ENCODE measurements around the gene ATP11A. TPM values are rescaled to one million over a fixed set of nuclear protein-coding genes. Genes with fewer than 3 reads are reported as not detected.
A peak's percentile ranks its signal among the peaks of the same experiment; 100 is the strongest.
"Not testable (repeated sequence)": the region's sequence is repeated elsewhere in the genome, so short reads cannot be mapped to it uniquely, and the experiment has no call there.

ATP11A gene
- total and polyA plus RNA-seq, 2 experiments from 2014 or later: 12.3 to 52.6 TPM

DNA sequence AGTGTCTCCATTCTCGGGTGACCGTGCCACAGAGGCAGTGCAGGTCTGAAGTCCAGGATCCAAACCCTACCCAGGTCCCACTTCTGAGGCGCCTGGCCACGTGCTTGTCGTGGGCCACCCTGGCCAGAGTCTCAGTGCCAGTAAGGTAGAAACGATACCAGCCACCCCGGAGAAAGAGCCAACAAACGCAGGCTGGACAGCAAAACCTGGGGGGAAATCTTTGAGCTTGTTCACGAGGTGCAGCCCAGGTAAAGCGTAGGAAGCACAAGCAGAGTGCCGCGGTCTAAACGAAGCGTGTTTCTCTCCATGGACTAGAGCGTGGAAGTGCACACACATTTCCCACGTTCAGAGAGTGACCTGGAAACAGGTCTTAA is 95.6 kb downstream of the ATP11A start (continued):
- TF ChIP-seq ETS1 (IDR thresholded peaks at IDR 0.05): no peak
- TF ChIP-seq, protein P1, sequence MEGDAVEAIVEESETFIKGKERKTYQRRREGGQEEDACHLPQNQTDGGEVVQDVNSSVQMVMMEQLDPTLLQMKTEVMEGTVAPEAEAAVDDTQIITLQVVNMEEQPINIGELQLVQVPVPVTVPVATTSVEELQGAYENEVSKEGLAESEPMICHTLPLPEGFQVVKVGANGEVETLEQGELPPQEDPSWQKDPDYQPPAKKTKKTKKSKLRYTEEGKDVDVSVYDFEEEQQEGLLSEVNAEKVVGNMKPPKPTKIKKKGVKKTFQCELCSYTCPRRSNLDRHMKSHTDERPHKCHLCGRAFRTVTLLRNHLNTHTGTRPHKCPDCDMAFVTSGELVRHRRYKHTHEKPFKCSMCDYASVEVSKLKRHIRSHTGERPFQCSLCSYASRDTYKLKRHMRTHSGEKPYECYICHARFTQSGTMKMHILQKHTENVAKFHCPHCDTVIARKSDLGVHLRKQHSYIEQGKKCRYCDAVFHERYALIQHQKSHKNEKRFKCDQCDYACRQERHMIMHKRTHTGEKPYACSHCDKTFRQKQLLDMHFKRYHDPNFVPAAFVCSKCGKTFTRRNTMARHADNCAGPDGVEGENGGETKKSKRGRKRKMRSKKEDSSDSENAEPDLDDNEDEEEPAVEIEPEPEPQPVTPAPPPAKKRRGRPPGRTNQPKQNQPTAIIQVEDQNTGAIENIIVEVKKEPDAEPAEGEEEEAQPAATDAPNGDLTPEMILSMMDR (conservative IDR thresholded peaks at IDR 0.05; ENCODE audit: low read depth in 2 of 2): no peak
- TF ChIP-seq JUNB (IDR thresholded peaks at IDR 0.05; ENCODE audit: unreplicated experiment): no peak

- Mint-ChIP-seq H3K9me3 (peaks cover 35% of the 10 kb centered on the region), H3K4me1 (peaks cover 33% of the 10 kb centered on the region), H3K36me3 (ENCODE audit: low read depth) (peaks cover 69% of the 10 kb centered on the region)
- not testable (repeated sequence) for H3F3A ChIP-seq (replicated peaks; ENCODE audit: low read depth); ATAC-seq; H4K20me1 ChIP-seq (replicated peaks; ENCODE audit: insufficient read depth); H3K9me2 ChIP-seq (ENCODE audit: insufficient read depth); H3K27me3 ChIP-seq (ENCODE audit: insufficient read depth); DNase-seq (ENCODE audit: low spot score); H3K27ac ChIP-seq (ENCODE audit: low read depth); H3K27ac Mint-ChIP-seq; H3K4me3 Mint-ChIP-seq; H2AFZ ChIP-seq; H3K4me2 ChIP-seq; H3K36me3 ChIP-seq (ENCODE audit: insufficient read depth); H3K4me3 ChIP-seq; H3K27me3 Mint-ChIP-seq (ENCODE audit: insufficient read depth, low read depth, poor library complexity)
- Histone ChIP-seq H3K79me2 (replicated peaks; ENCODE audit: insufficient read depth) (peaks cover 19% of the 10 kb centered on the region), H3K4me1 (ENCODE audit: insufficient read depth) (peaks cover 11% of the 10 kb centered on the region; the same call in 1 of the 2 replicates)
These were observed 97.0 kb downstream of the ATP11A start for GRCh38 chr13:112786810-112787209.

- peak overlapping the region; percentile 56; the same call in 1 of the 2 replicates for H3K4me2 ChIP-seq
- H3K4me3 Mint-ChIP-seq: no peak overlapping the region
- no peak overlapping the region for H3K27ac ChIP-seq (ENCODE audit: low read depth)
- H3K4me1 ChIP-seq (ENCODE audit: insufficient read depth): peaks cover 14% of the 10 kb centered on the region; the same call in 1 of the 2 replicates
- H3K27me3 ChIP-seq (ENCODE audit: insufficient read depth): no peaks in the 10 kb centered on the region
- ATAC-seq: peak; percentile 42
- no peak overlapping the region for H3K4me3 ChIP-seq
- peaks cover 21% of the 10 kb centered on the region for H3K4me1 Mint-ChIP-seq
- H2AFZ ChIP-seq: no peak overlapping the region
- H3K36me3 ChIP-seq (ENCODE audit: insufficient read depth): no peaks in the 10 kb centered on the region
- H3K27ac Mint-ChIP-seq: peak overlapping the region; percentile 82; the same call in 1 of the 2 replicates
- peaks cover 59% of the 10 kb centered on the region for H3K36me3 Mint-ChIP-seq (ENCODE audit: low read depth)
- H3K79me2 ChIP-seq (replicated peaks; ENCODE audit: insufficient read depth): 0 out of 2 replicates have a peak, but pooled peaks cover 8% of the 10 kb centered on the region
- no peaks in the 10 kb centered on the region for H3F3A ChIP-seq (replicated peaks; ENCODE audit: low read depth)
- H3K27me3 Mint-ChIP-seq (ENCODE audit: insufficient read depth, low read depth, poor library complexity): peaks cover 2% of the 10 kb centered on the region
- H3K9me2 ChIP-seq (ENCODE audit: insufficient read depth): no peaks in the 10 kb centered on the region
- DNase-seq (ENCODE audit: low spot score): no peak
- H3K9me3 Mint-ChIP-seq: peaks cover 30% of the 10 kb centered on the region
- H4K20me1 ChIP-seq (replicated peaks; ENCODE audit: insufficient read depth): no peaks in the 10 kb centered on the region
- TF ChIP-seq EZH2 (IDR thresholded peaks at IDR 0.05; ENCODE audit: low read depth, unreplicated experiment) (no peak), ETS1 (IDR thresholded peaks at IDR 0.05) (no peak)
- TF ChIP-seq, protein P1 (conservative IDR thresholded peaks at IDR 0.05; ENCODE audit: low read depth in 2 of 2): peak in 1 of 2 experiments; percentile 46; a peak in 2 of 4 replicates
- TF ChIP-seq, protein P2, sequence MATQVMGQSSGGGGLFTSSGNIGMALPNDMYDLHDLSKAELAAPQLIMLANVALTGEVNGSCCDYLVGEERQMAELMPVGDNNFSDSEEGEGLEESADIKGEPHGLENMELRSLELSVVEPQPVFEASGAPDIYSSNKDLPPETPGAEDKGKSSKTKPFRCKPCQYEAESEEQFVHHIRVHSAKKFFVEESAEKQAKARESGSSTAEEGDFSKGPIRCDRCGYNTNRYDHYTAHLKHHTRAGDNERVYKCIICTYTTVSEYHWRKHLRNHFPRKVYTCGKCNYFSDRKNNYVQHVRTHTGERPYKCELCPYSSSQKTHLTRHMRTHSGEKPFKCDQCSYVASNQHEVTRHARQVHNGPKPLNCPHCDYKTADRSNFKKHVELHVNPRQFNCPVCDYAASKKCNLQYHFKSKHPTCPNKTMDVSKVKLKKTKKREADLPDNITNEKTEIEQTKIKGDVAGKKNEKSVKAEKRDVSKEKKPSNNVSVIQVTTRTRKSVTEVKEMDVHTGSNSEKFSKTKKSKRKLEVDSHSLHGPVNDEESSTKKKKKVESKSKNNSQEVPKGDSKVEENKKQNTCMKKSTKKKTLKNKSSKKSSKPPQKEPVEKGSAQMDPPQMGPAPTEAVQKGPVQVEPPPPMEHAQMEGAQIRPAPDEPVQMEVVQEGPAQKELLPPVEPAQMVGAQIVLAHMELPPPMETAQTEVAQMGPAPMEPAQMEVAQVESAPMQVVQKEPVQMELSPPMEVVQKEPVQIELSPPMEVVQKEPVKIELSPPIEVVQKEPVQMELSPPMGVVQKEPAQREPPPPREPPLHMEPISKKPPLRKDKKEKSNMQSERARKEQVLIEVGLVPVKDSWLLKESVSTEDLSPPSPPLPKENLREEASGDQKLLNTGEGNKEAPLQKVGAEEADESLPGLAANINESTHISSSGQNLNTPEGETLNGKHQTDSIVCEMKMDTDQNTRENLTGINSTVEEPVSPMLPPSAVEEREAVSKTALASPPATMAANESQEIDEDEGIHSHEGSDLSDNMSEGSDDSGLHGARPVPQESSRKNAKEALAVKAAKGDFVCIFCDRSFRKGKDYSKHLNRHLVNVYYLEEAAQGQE (IDR thresholded peaks at IDR 0.05; ENCODE audit: unreplicated experiment): no peak
These were observed 101.2 kb downstream of the ATP11A start for GRCh38 chr13:112790735-112791641.

All from GM23338 (cell line).